ENCODE data around the gene KLHL7.
"Not testable (repeated sequence)": the region's sequence is repeated elsewhere in the genome, so short reads cannot be mapped to it uniquely, and the experiment has no call there.

Gene KLHL7

DNA sequence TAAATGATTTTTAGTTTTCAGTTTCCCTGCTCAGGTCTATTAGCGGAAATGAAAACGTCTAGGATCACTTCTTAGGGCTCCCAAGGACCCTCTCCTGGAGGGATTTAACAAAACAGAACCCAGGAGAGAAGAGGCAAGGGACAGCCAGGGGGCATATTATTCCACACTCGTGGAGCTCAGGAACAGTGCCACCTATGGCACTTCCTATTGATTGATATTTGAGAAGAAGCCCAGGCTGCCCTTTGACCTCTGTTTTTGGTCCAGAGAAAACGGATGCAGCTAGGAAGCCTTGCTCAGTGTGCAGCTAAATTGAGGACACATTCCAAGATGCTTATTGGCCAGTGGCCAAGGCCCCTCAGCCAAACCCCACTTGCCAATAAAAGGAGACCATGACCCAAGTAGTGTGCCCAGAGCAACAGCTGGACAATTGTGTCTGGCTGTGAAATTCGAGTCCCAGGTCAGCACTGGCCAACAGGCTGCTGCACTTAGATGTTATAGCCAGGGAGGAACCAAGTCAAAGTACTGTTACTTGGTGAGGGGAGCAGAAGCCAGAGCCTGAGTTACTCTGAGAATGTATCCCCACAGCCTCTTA lies 117.0 kb downstream of the KLHL7 start:
- no peak for DNase-seq

DNA sequence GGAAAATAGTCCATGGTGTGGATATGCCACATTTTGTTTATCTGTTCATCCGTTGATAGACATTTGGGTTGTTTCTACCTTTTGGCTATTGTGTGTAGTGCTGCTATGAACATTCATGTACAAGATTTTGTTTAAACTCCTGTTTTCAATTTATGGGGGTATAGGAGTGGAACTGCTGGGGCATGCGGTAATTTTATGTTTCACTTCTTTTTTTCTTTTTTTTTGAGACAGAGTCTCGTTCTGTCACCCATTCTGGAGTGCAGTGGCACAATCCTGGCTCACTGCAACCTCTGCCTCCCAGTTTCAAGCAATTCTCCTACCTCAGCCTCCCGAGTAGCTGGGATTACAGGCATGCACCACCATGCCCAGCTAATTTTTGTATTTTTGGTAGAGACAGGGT lies 118.8 kb downstream of the KLHL7 start:
- DNase-seq: not testable (repeated sequence)

DNA sequence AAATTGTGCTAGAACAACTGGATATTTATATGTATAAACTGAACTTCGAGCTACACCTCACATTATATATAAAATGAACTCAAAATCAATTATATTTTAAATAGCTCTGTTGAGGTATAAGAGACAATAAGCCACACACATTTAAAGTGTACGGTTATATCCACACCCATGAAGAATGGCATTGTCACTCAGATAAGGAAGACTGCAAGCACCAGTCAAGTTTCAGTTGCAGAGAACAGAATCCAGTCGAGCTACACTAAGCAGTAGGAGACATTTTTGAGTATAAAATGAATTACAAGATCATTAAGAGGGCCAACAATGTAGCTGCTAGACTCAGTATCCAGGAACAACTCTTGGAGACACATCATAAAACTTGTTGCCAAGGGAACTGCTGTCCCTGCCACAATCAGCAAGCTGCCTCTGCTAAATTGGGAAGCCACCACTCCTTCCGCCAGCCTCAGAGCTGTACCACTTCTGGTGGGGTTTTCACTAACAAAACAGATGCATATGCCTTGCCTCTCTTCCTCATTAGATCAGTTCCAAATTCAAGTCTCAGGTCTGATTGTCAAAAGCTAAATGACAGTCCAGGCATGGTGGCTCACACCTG lies 121.4 kb downstream of the KLHL7 start:
- no peak for DNase-seq

Data from stimulated activated CD4-positive, alpha-beta T cell treated with anti-CD3 and anti-CD28 coated beads, Interleukin-12 subunit alpha, Interleukin-12 subunit beta, amount 100 ng/mL, for 4 hours (primary cell).